Activated CD4-positive, CD25-positive, alpha-beta regulatory T cell (primary cell): ENCODE measurements around the gene ADGRG3.

Experiments used
- DNase-seq, 4 experiments: peaks; one replicate each; lab custom pipeline; 2025; lab: John Stamatoyannopoulos, UW

Gene ADGRG3

GRCh38 chr16:57681950-57682728 is 14.0 kb downstream of the ADGRG3 start:
- no peak for DNase-seq

- DNase-seq: no peak
These were observed 14.9 kb downstream of the ADGRG3 start for GRCh38 chr16:57682809-57683635.

GRCh38 chr16:57683636-57684545 is 15.8 kb downstream of the ADGRG3 start:
- DNase-seq: no peak

- no peak for DNase-seq
These were observed 16.7 kb downstream of the ADGRG3 start for GRCh38 chr16:57684626-57685358.

- no peak for DNase-seq
These were observed 17.5 kb downstream of the ADGRG3 start for GRCh38 chr16:57685633-57686032.

- no peak for DNase-seq
These were observed 18.5 kb downstream of the ADGRG3 start for GRCh38 chr16:57686577-57686976.

- DNase-seq: no peak
These were observed 19.3 kb downstream of the ADGRG3 start for GRCh38 chr16:57687363-57687929.

GRCh38 chr16:57688487-57688986 is 20.4 kb downstream of the ADGRG3 start:
- DNase-seq: no peak

- no peak for DNase-seq
These were observed 21.1 kb downstream of the ADGRG3 start for GRCh38 chr16:57688987-57689761.

- DNase-seq: no peak
These were observed 21.9 kb downstream of the ADGRG3 start for GRCh38 chr16:57689762-57690558.

GRCh38 chr16:57690782-57691471 is 22.8 kb downstream of the ADGRG3 start:
- DNase-seq: no peak

GRCh38 chr16:57692636-57693035 is 24.5 kb downstream of the ADGRG3 start:
- no peak for DNase-seq

GRCh38 chr16:57693550-57693949 is 25.4 kb downstream of the ADGRG3 start:
- no peak for DNase-seq

- DNase-seq: no peak
These were observed 26.2 kb downstream of the ADGRG3 start for GRCh38 chr16:57694231-57694724.

GRCh38 chr16:57694725-57695679 is 26.9 kb downstream of the ADGRG3 start, which contains the start of gene DRC7:
TSS of gene DRC7 (plus strand) at chr16:57694806. CDS start at chr16:57697950, 3,144 bp downstream.
- DNase-seq: no peak

- DNase-seq: no peak
These were observed 27.6 kb downstream of the ADGRG3 start for GRCh38 chr16:57695680-57696069.

GRCh38 chr16:57696240-57696639 is 28.1 kb downstream of the ADGRG3 start:
- no peak for DNase-seq
